Measurements from ENCODE around the gene UBE2M.
"Not testable (repeated sequence)": the region's sequence is repeated elsewhere in the genome, so short reads cannot be mapped to it uniquely, and the experiment has no call there.

The UBE2M gene

GRCh38 chr19:58558066-58558622 is at the start of gene UBE2M:
Gene UBE2M, minus strand, starts transcription at chr19:58558611. Its CDS starts 230 bp downstream, at chr19:58558381.
- DNase-seq: no peak

GRCh38 chr19:58607213-58607612 is 48.8 kb upstream of the UBE2M start:
- not testable (repeated sequence) for DNase-seq

- DNase-seq: not testable (repeated sequence)
These were observed 48.0 kb upstream of the UBE2M start for GRCh38 chr19:58606251-58606896.

- DNase-seq: no peak
These were observed 27.8 kb upstream of the UBE2M start for GRCh38 chr19:58586133-58586765.

- DNase-seq: no peak
These were observed 27.2 kb upstream of the UBE2M start for GRCh38 chr19:58585442-58586132.

- no peak for DNase-seq
These were observed 26.4 kb upstream of the UBE2M start for GRCh38 chr19:58584498-58585441.

- DNase-seq: no peak
These were observed 24.6 kb upstream of the UBE2M start for GRCh38 chr19:58582985-58583384.

GRCh38 chr19:58581227-58582141 is 23.1 kb upstream of the UBE2M start:
- DNase-seq: no peak

- no peak for DNase-seq
These were observed 21.2 kb upstream of the UBE2M start for GRCh38 chr19:58579473-58580142.

- DNase-seq: no peak
These were observed 19.9 kb upstream of the UBE2M start for GRCh38 chr19:58578012-58578925.

GRCh38 chr19:58577581-58577980 is 19.2 kb upstream of the UBE2M start:
- not testable (repeated sequence) for DNase-seq

- DNase-seq: no peak
These were observed 17.0 kb upstream of the UBE2M start for GRCh38 chr19:58575183-58576041.

- no peak for DNase-seq
These were observed 15.3 kb upstream of the UBE2M start for GRCh38 chr19:58573658-58574164.

GRCh38 chr19:58572818-58573657 is 14.6 kb upstream of the UBE2M start, which contains the start of gene MZF1:
Gene MZF1, minus strand, starts transcription at chr19:58573335. Its CDS starts 1,946 bp downstream, at chr19:58571389.
- no peak for DNase-seq

GRCh38 chr19:58572026-58572817 is 13.8 kb upstream of the UBE2M start:
- DNase-seq: no peak

- no peak for DNase-seq
These were observed 13.2 kb upstream of the UBE2M start for GRCh38 chr19:58571575-58571947.
